ENCODE results near the gene TMEM209.

- TF ChIP-seq, protein P1, sequence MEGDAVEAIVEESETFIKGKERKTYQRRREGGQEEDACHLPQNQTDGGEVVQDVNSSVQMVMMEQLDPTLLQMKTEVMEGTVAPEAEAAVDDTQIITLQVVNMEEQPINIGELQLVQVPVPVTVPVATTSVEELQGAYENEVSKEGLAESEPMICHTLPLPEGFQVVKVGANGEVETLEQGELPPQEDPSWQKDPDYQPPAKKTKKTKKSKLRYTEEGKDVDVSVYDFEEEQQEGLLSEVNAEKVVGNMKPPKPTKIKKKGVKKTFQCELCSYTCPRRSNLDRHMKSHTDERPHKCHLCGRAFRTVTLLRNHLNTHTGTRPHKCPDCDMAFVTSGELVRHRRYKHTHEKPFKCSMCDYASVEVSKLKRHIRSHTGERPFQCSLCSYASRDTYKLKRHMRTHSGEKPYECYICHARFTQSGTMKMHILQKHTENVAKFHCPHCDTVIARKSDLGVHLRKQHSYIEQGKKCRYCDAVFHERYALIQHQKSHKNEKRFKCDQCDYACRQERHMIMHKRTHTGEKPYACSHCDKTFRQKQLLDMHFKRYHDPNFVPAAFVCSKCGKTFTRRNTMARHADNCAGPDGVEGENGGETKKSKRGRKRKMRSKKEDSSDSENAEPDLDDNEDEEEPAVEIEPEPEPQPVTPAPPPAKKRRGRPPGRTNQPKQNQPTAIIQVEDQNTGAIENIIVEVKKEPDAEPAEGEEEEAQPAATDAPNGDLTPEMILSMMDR (IDR thresholded peaks at IDR 0.05), result no peak
- TF ChIP-seq POLR2A (IDR thresholded peaks at IDR 0.05) (no peak), POLR2AphosphoS5 (IDR thresholded peaks at IDR 0.05; ENCODE audit: insufficient read depth in 1 of 2, low read depth in 1 of 2) (no peak)
These were observed 28.9 kb upstream of the TMEM209 start for GRCh38 chr7:130234078-130234477.

Measured in vagina (tissue), 2 donors.